Sigmoid colon (tissue), 7 donors: ENCODE results near the gene TOGARAM2. TPM values are rescaled to one million over a fixed set of nuclear protein-coding genes. Genes with fewer than 3 reads are reported as not detected.

Experiments used
- DNase-seq: peaks from one replicate; pipeline ENCODE4 v3.0.0-alpha.2; 2019
- H3K27ac ChIP-seq, 4 donors: fragments of 200-600 bp; sonication (generic); one replicate each; pipeline ENCODE4 v1.5.1; 2016 to 2019; ENCODE audit warnings: mild to moderate bottlenecking in 1 of 4
- H3K27me3 ChIP-seq, 3 donors: fragments of 200-600 bp; sonication (generic); one replicate each; pipeline ENCODE4 v1.5.1; 2019; ENCODE audit warnings: mild to moderate bottlenecking in 1 of 3
- H3K36me3 ChIP-seq, 4 donors: fragments of 200-600 bp; sonication (generic); one replicate each; pipeline ENCODE4 v1.5.1; 2016 to 2019
- H3K4me1 ChIP-seq, 4 donors: fragments of 200-600 bp; sonication (generic); one replicate each; pipeline ENCODE4 v1.5.1; 2017 to 2019
- H3K4me3 ChIP-seq, 4 donors: fragments of 200-600 bp; sonication (generic); one replicate each; pipeline ENCODE4 v1.5.1; 2017 to 2019; ENCODE audit warnings: mild to moderate bottlenecking in 2 of 4, moderate library complexity in 1 of 4
- H3K9me3 ChIP-seq, 4 donors: fragments of 200-600 bp in 3 of 4; sonication (generic) in 3 of 4; one replicate each; pipeline versions ENCODE4 v1.5.1 to v1.6.1; 2013 to 2019
- CTCF ChIP-seq, 4 experiments: fragments of 450-650 bp in 3 of 4; fragments of 200-600 bp in 1 of 4; IDR thresholded peaks; one replicate each; pipeline ENCODE4 v1.5.1; 2016 to 2019; ENCODE audit warnings: antibody characterized with exemption in 4 of 4, mild to moderate bottlenecking in 3 of 4, moderate library complexity in 2 of 4
- EP300 ChIP-seq, 4 donors: sonication (generic); formaldehyde crosslinking; IDR thresholded peaks; one replicate each; pipeline ENCODE4 v1.6.1; 2017; ENCODE audit warnings: antibody characterized with exemption in 4 of 4
- POLR2A ChIP-seq, 2 donors: fragments of 450-650 bp; IDR thresholded peaks; one replicate each; pipeline ENCODE4 v1.6.1; 2016; ENCODE audit warnings: antibody characterized with exemption in 2 of 2, mild to moderate bottlenecking in 2 of 2, moderate library complexity in 2 of 2
- POLR2AphosphoS5 ChIP-seq, 4 donors: sonication (generic); formaldehyde crosslinking; IDR thresholded peaks; one replicate each; pipeline ENCODE4 v1.6.1; 2017; ENCODE audit warnings: antibody characterized with exemption in 4 of 4
- WGBS, 2 donors: extraction: QIAGEN DNeasy Blood & Tissue Kit; methylation state at CpG; one replicate each; pipeline ENCODE4 v1.1.7; 2013; 5-methylcytosine and 5-hydroxymethylcytosine counted together
- intact Hi-C: fragments of 100-400 bp; cut with DNase I; formaldehyde crosslinking; loops from one replicate; pipeline ENCODE4 v1.15.1; 2023
- polyA plus RNA-seq, 3 donors: library from polyadenylated mRNA; stranded (reverse); fragments of 200-250 nt; gene quantifications; one replicate each; pipeline ENCODE4 v1.2.3, GENCODE V29; 2013
- total RNA-seq, 4 donors: library from RNA; depleted of rRNA; stranded (reverse); fragments of >200 nt; gene quantifications; one replicate each; pipeline ENCODE4 v1.1.0, GENCODE V29; 2016
- donor health status: healthy with polysubstance abuse.
- donor health status: Bipolar disorder and iron deficiency.
- donor health status: healthy.

TOGARAM2 gene
- total and polyA plus RNA-seq, 7 donors = 0.23 to 3.2 (median 0.82) TPM; not detected in 2

GRCh38 chr2:29060441-29060840 lies 79.3 kb downstream of the TOGARAM2 start:
- Histone ChIP-seq H3K9me3 (no peaks in the 10 kb centered on the region), H3K4me3 (no peak overlapping the region), H3K27me3 (no peaks in the 10 kb centered on the region), H3K4me1 (peaks cover 0 to 29% (median 28%) of the 10 kb centered on the region in 4 donors), H3K27ac (no peak overlapping the region), H3K36me3 (no peaks in the 10 kb centered on the region)
- intact Hi-C loops = loop anchor here (5.0 kb wide), 1 partner anchor 137 kb away; no protein-coding TSS in a partner anchor
- TF ChIP-seq POLR2A (IDR thresholded peaks at IDR 0.05) (no peak), CTCF (IDR thresholded peaks at IDR 0.05) (no peak), EP300 (IDR thresholded peaks at IDR 0.05) (no peak), POLR2AphosphoS5 (IDR thresholded peaks at IDR 0.05) (no peak)
- peak; percentile 41 for DNase-seq
- WGBS, 2 donors = 60 to 75% methylated on average over 9 of the region's 9 CpGs

- no peak overlapping the region for H3K27ac ChIP-seq
- intact Hi-C loops = loop anchor here (5.0 kb wide), 1 partner anchor 136 kb away; no protein-coding TSS in a partner anchor
- H3K27me3 ChIP-seq = no peaks in the 10 kb centered on the region
- H3K4me1 ChIP-seq = peaks cover 0 to 36% (median 33%) of the 10 kb centered on the region in 4 donors
- TF ChIP-seq POLR2AphosphoS5 (IDR thresholded peaks at IDR 0.05) (no peak), CTCF (IDR thresholded peaks at IDR 0.05) (no peak), EP300 (IDR thresholded peaks at IDR 0.05) (no peak), POLR2A (IDR thresholded peaks at IDR 0.05) (no peak)
- WGBS, 2 donors = 39 to 63% methylated on average over 6 of the region's 6 CpGs
- H3K9me3 ChIP-seq = no peaks in the 10 kb centered on the region
- DNase-seq = no peak
- H3K4me3 ChIP-seq = no peak overlapping the region
- no peaks in the 10 kb centered on the region for H3K36me3 ChIP-seq
Observed at GRCh38 chr2:29061176-29061575, 80.1 kb downstream of the TOGARAM2 start.

GRCh38 chr2:29061616-29062015 lies 80.5 kb downstream of the TOGARAM2 start:
- TF ChIP-seq EP300 (IDR thresholded peaks at IDR 0.05) (no peak), POLR2AphosphoS5 (IDR thresholded peaks at IDR 0.05) (no peak), CTCF (IDR thresholded peaks at IDR 0.05) (no peak), POLR2A (IDR thresholded peaks at IDR 0.05) (no peak)
- Histone ChIP-seq H3K36me3 (no peaks in the 10 kb centered on the region), H3K27me3 (no peaks in the 10 kb centered on the region), H3K4me1 (peaks cover 0 to 38% (median 35%) of the 10 kb centered on the region in 4 donors), H3K27ac (no peak overlapping the region), H3K4me3 (no peak overlapping the region), H3K9me3 (no peaks in the 10 kb centered on the region)
- intact Hi-C loops = loop anchor here (2.0 to 5.0 kb wide), 2 partner anchors 53 to 136 kb away; partner anchors contain the start of gene CLIP4
- DNase-seq = peak; percentile 10
- WGBS, 2 donors = 70 to 88% methylated on average over 3 of the region's 3 CpGs

- TF ChIP-seq POLR2A (IDR thresholded peaks at IDR 0.05) = no peak
- TF ChIP-seq CTCF (IDR thresholded peaks at IDR 0.05) = no peak
- no peak for TF ChIP-seq POLR2AphosphoS5 (IDR thresholded peaks at IDR 0.05)
- TF ChIP-seq EP300 (IDR thresholded peaks at IDR 0.05) = no peak
- Histone ChIP-seq H3K36me3 (no peaks in the 10 kb centered on the region), H3K9me3 (no peaks in the 10 kb centered on the region), H3K27me3 (no peaks in the 10 kb centered on the region), H3K4me1 (peaks cover 0 to 38% (median 35%) of the 10 kb centered on the region in 4 donors), H3K27ac (no peak overlapping the region), H3K4me3 (no peak overlapping the region)
- no peak for DNase-seq
- intact Hi-C loops = loop anchor here (2.0 to 5.0 kb wide), 2 partner anchors 52 to 135 kb away; partner anchors contain the start of gene CLIP4
- 91 to 94% methylated on average over 10 of the region's 10 CpGs for WGBS, 2 donors
Observed at GRCh38 chr2:29062371-29062770, 81.3 kb downstream of the TOGARAM2 start.
